Natural killer cell treated with Interleukin-12 subunit alpha and Interleukin-12 subunit beta and Interleukin-15 and Interleukin-18, amount 100 ng/mL, for 72 hours (primary cell): ENCODE data around the gene AKAP10. TPM values are rescaled to one million over a fixed set of nuclear protein-coding genes. Genes with fewer than 3 reads are reported as not detected.
"Not testable (repeated sequence)": the region's sequence is repeated elsewhere in the genome, so short reads cannot be mapped to it uniquely, and the experiment has no call there.

Source experiments
- ATAC-seq, 2 donors: fragments of 150-1000 bp; cut with Tn5 transposase in 1 of 2; sonication (Bioruptor Pico), chemical (Tn5 transposase) in 1 of 2; 2 replicates each; pipeline ENCODE4 v1.10.0; 2021
- DNase-seq: peaks from one replicate; pipeline ENCODE4 v3.0.0; 2022; ENCODE audit warnings: low spot score
- H3K27ac Mint-ChIP-seq, 2 donors: 1 replicate in 1 of 2; 2 replicates in 1 of 2; pipeline ENCODE4 v1.8.0; 2022; ENCODE audit warnings: mixed read lengths in 2 of 2, mild to moderate bottlenecking in 1 of 2, moderate library complexity in 1 of 2
- H3K27me3 Mint-ChIP-seq, 2 donors: 1 replicate in 1 of 2; 2 replicates in 1 of 2; pipeline ENCODE4 v1.8.0; 2022; ENCODE audit warnings: mixed read lengths in 2 of 2
- H3K36me3 Mint-ChIP-seq: one replicate; pipeline ENCODE4 v1.8.0; 2022; ENCODE audit warnings: mixed read lengths
- H3K4me1 Mint-ChIP-seq, 2 donors: 1 replicate in 1 of 2; 2 replicates in 1 of 2; pipeline ENCODE4 v1.8.0; 2022; ENCODE audit warnings: low read depth in 2 of 2, mixed read lengths in 2 of 2, mild to moderate bottlenecking in 1 of 2
- H3K4me3 Mint-ChIP-seq: one replicate; pipeline ENCODE4 v1.8.0; 2022; ENCODE audit warnings: mixed read lengths
- H3K9me3 Mint-ChIP-seq: 2 replicates; pipeline ENCODE4 v1.8.0; 2022; ENCODE audit warnings: mixed read lengths
- total RNA-seq, 2 donors: library from RNA; stranded (reverse); gene quantifications; one replicate each; pipeline ENCODE4 v1.2.3, GENCODE V29; 2022

AKAP10 gene
- total RNA-seq, 2 donors from 2014 or later: 46.0 to 66.7 TPM

DNA sequence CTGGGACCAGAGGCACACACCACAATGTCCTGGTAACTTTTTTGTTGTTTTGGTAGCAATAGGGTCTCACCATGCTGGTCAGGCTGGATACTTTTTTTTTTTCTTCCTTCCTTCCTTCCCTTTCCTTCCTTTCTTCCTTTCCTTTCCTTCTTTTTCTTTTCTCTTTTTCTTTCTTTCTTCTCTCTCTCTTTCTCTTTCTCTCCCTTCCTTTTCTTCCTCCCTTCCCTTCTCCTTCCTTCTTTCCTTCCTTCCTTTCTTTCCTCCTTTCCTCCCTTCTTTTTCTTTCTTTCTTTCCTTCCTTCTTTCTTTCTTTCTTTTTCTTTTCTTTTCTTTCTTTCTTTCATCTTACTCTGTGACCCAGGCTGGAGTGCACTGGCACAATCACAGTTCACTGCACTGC is 91.5 kb downstream of the AKAP10 start:
- DNase-seq: no peak
- Mint-ChIP-seq H3K4me1 (no peaks in the 10 kb centered on the region), H3K4me3 (no peak overlapping the region), H3K27me3 (no peaks in the 10 kb centered on the region), H3K27ac (no peak overlapping the region), H3K9me3 (no peaks in the 10 kb centered on the region), H3K36me3 (no peaks in the 10 kb centered on the region)
- ATAC-seq: no peak

DNA sequence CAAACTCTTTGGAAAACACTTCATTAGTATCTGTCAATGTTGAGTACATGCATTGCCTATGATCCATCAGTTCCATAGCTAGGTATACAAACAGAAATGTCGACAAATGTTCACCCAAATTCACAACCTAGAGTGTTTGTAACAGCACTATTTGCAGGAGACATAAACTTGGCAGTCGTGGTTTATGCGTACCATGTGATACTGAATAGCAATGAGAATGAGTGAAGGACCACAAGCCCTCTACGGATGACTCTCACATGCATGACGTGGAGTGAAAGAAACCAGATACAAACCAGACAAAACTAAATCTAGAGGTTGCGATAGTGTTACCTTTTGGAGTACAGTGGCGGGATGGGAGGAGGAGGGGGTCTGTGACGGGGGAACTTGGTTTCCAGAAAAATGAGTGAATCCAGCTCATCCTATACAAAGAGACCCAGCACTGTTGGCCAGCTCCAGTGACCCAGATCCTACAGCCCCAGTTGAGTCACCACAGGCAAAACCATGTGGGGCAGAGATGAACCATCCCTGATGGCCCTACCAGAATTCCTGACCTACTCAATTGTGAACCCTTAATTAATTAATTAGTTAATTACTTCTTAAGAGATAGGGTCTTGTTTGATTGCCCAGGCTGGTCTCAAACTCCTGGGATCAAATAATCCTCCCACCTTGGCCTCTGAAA is 94.0 kb downstream of the AKAP10 start:
- H3K4me1 Mint-ChIP-seq: no peaks in the 10 kb centered on the region
- ATAC-seq: peak; percentile 53 to 78
- H3K27me3 Mint-ChIP-seq: no peaks in the 10 kb centered on the region
- no peak overlapping the region for H3K4me3 Mint-ChIP-seq
- no peaks in the 10 kb centered on the region for H3K36me3 Mint-ChIP-seq
- H3K27ac Mint-ChIP-seq: no peak overlapping the region
- no peaks in the 10 kb centered on the region for H3K9me3 Mint-ChIP-seq
- DNase-seq: no peak

DNA sequence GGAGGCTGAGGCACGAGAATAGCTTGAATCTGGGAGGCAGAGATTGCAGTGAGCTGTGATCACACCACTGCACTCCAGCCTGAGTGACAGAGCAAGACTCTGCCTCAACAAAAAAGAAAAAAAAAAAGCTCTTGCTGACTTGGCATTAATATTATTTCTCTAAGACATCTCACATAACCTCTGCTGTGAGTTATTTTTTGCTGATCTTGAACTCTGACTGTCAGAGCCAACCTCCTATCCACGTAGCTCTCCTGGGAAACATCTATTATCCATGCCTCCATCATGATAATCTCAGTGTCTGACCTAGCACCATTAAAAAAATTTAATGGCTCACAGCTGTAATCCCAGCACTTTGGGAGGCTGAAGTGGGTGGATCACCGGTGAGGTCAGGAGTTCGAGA is 97.2 kb downstream of the AKAP10 start:
- H3K27me3 Mint-ChIP-seq: no peaks in the 10 kb centered on the region
- H3K27ac Mint-ChIP-seq: no peak overlapping the region
- ATAC-seq (no peak), DNase-seq (no peak)
- peaks cover 18 to 21% of the 10 kb centered on the region in 2 donors for H3K4me1 Mint-ChIP-seq
- H3K9me3 Mint-ChIP-seq: no peaks in the 10 kb centered on the region
- no peaks in the 10 kb centered on the region for H3K36me3 Mint-ChIP-seq
- H3K4me3 Mint-ChIP-seq: no peak overlapping the region

DNA sequence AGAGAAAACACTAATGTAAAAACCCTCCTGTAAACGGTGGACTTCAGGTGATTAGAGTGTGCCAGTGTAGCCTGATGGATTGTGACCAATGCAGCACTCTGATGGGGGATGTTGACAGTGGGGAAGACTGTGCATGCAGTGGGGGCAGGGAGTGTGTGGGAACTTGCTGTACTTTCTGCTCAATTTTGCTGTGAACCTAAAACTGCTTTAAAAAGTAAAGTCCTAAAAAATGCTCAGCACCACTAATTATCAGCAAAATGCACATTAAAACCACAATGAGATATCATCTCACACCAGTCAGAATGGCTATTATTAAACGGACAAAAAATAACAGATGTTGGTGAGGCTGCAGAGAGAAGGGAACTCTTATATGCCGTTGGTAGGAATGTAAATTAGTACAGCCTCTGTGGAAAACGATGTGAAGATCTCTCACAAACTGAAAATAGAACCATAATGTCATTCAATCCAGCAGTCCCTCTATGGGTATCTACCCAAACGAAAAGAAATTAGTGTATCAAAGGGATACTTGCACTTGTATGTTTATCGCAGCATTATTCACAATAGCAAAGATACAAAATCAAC is 100.2 kb downstream of the AKAP10 start:
- no peak overlapping the region for H3K27ac Mint-ChIP-seq
- H3K9me3 Mint-ChIP-seq: no peaks in the 10 kb centered on the region
- DNase-seq (no peak), ATAC-seq (no peak)
- no peaks in the 10 kb centered on the region for H3K27me3 Mint-ChIP-seq
- H3K4me1 Mint-ChIP-seq: peaks cover 18 to 21% of the 10 kb centered on the region in 2 donors
- no peak overlapping the region for H3K4me3 Mint-ChIP-seq
- H3K36me3 Mint-ChIP-seq: no peaks in the 10 kb centered on the region

DNA sequence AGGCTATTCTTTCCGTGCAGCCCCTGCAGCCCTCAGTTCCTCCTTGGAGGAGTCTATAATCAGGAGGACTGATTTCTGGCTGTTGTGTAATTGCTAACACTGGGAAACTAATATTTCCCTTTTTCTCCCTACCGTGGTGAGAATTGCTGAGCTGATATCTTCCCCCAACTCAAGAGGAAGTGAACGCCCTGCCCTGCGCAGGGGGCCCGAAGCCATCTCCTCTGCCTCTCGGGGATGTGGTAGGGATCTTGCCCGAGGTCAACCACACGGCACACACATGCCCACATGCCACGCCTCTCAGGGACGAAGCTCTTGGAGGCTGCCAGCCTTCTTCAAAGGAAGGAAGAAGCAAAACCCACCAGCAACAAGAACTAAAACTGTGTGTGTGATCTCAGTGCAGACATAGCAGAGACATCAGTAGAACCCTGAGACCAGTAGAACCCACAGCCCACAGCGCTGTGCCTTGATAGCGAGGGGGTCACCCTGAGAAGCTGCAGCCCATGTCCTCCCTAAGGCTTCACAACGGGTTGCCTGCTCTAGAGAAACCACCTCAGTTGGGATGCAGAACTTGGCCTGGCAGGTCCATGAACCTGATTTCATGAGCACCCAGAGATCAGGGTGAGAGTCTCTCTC is 101.0 kb downstream of the AKAP10 start:
- no peaks in the 10 kb centered on the region for H3K27me3 Mint-ChIP-seq
- no peak overlapping the region for H3K27ac Mint-ChIP-seq
- peaks cover 18 to 21% of the 10 kb centered on the region in 2 donors for H3K4me1 Mint-ChIP-seq
- no peaks in the 10 kb centered on the region for H3K36me3 Mint-ChIP-seq
- no peaks in the 10 kb centered on the region for H3K9me3 Mint-ChIP-seq
- DNase-seq (no peak), ATAC-seq (peak; percentile 71 to 80)
- peak overlapping the region; percentile 26 for H3K4me3 Mint-ChIP-seq

DNA sequence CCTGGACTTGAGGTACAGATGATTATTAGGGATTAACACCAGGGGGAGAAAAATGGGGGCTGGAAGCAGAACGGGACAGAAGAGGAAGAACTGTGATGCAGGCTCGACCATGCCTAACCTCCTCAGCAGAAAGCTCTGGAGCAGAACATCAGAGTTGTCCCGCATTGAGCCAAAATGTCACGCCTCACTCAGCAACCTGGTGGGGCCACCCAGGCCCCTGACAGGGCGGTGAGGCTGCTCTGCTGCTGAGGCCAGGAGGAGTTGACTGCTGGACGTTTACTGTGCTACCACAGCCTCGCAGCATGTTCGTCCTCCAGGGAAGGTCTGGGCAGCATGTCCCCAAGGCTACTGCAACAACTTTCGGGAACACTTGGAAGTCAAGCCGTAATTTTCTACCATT is 103.4 kb downstream of the AKAP10 start:
- Mint-ChIP-seq H3K4me3 (no peak overlapping the region), H3K27ac (no peak overlapping the region), H3K4me1 (peaks cover 18 to 21% of the 10 kb centered on the region in 2 donors), H3K36me3 (no peaks in the 10 kb centered on the region), H3K27me3 (no peaks in the 10 kb centered on the region), H3K9me3 (no peaks in the 10 kb centered on the region)
- no peak for ATAC-seq
- DNase-seq: no peak

DNA sequence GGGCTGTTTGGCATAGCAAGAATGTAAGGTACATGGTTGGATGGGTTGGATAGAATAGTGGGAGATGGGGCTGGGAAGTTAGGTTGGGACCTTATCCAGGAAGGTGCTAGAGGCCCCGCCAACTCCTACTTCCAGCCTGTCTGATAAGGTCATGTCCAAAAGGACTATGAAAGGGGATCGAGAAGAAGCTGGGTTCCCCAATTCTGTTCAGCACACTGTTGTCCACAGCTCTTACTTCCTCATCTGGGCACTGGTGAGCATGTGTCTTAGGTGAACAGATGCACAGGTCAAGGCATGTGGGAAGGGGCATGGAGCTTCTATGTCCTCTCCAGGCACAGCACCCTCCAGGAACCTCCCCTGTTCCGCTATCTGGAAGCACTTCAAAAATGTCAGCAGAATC is 104.3 kb downstream of the AKAP10 start:
- Mint-ChIP-seq H3K9me3 (no peaks in the 10 kb centered on the region), H3K27me3 (no peaks in the 10 kb centered on the region), H3K4me3 (no peak overlapping the region), H3K27ac (no peak overlapping the region), H3K36me3 (no peaks in the 10 kb centered on the region), H3K4me1 (peaks cover 18 to 23% of the 10 kb centered on the region in 2 donors)
- no peak for DNase-seq
- ATAC-seq: no peak

DNA sequence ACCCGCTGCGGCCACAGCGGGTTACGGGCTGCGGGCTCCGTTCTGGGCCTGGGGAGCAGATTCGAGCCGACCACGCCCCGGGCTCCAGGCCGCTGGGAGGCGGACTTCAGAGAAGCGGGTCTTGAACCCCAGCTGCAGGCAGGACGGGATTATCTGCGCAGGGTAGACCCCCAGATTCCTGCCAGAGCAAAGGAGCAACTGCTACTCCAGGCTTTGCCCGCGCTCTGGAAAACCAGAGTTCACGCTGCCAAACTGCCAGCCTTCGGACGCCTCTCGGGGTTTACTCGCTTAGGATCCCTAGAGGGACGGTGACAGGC is 109.6 kb downstream of the AKAP10 start:
- Mint-ChIP-seq H3K27ac (no peak overlapping the region), H3K27me3 (no peaks in the 10 kb centered on the region), H3K36me3 (no peaks in the 10 kb centered on the region), H3K4me3 (peak overlapping the region; percentile 58), H3K4me1 (peaks cover 0 to 7% of the 10 kb centered on the region in 2 donors), H3K9me3 (no peaks in the 10 kb centered on the region)
- ATAC-seq: no peak
- DNase-seq: no peak

DNA sequence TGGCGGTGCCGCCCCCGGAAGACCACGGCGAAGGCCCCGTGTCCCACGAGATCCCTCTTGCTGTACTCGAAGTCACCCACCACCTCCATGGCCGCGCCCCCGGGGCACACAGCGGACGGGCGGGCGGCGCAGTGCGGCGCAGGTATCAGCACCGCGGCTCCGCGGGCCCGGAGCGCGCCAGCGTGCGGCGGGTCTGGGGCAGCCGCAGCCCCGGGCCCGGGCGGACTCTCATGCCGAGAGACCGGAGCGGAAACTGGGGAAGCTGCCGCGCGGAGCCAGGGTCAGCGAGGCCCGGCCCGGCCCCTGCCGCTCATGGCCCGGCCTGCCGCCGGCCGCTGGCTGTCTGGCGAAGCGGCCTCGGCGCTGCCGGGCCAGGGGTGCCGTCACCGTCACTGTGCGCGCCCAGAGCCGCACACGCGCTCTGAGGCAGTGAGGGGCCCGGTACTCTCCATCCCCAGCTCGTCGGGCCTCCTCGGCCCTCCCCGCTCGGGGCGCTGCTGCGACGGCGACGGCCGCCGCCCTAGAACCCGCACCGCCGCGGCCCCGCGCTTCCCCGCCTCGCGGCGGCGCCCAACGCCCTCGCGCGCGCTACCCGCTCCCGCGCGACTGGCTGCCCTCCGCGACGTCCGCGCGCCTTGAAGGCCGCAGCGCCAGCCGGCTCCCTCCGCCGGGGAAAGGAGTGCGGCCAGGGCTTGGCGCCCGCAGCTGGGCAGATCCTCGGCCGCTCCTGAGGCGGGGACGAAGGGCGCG is 110.1 kb downstream of the AKAP10 start, which contains the start of gene ULK2:
Gene ULK2, minus strand, starts transcription at position 608 of the 750 bp plus-strand sequence. Its CDS starts 519 bp downstream, at position 89.
- peaks cover 0 to 7% of the 10 kb centered on the region in 2 donors for H3K4me1 Mint-ChIP-seq
- no peaks in the 10 kb centered on the region for H3K36me3 Mint-ChIP-seq
- H3K27ac Mint-ChIP-seq: no peak within 1 kb of the TSS
- no peaks in the 10 kb centered on the region for H3K27me3 Mint-ChIP-seq
- DNase-seq: peak; percentile 65
- H3K9me3 Mint-ChIP-seq: no peaks in the 10 kb centered on the region
- peak within 1 kb of the TSS; percentile 81 for H3K4me3 Mint-ChIP-seq
- ATAC-seq: peak; percentile 87 to 88

DNA sequence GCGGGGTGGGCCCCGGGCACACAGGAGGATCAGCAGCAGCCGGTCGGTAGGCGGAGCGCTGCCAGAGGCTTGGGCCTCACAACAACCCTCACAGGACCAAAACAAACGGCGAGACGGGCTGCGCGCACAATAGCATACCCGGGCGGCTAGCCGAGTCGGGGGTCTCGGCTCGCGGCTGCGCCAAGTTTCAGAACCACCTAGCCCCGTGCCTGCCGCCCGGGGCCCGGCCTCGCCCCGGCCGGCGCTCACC is 110.6 kb downstream of the AKAP10 start:
- no peaks in the 10 kb centered on the region for H3K27me3 Mint-ChIP-seq

DNA sequence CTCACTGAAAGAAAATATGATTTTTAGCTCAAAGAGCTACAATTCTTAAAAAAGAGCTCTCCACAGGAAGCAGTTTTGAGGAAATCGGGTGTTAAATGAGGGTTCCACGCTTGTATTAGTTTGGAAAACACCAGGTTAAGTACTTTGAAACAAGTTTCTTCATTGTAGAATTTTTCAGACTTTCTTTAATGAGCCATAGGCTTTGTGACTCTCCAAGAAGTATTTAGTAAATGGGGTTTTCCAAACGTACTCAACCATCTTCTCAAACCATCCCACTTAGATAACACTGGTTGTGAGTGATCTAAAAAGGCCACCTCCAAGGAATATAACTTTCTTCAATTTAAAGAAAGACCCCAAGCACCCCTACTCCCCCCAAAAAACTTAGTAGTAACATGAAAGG is 112.6 kb downstream of the AKAP10 start:
- no peak for DNase-seq
- Mint-ChIP-seq H3K36me3 (no peaks in the 10 kb centered on the region), H3K27ac (no peak overlapping the region), H3K27me3 (no peaks in the 10 kb centered on the region), H3K9me3 (no peaks in the 10 kb centered on the region), H3K4me1 (peaks cover 0 to 7% of the 10 kb centered on the region in 2 donors), H3K4me3 (no peak overlapping the region)
- no peak for ATAC-seq

More for the DNA sequence above, 110.6 kb downstream of the AKAP10 start:
- ATAC-seq (peak; percentile 68 to 71), DNase-seq (peak; percentile 66)
- H3K36me3 Mint-ChIP-seq: no peaks in the 10 kb centered on the region
- peak overlapping the region; percentile 81 for H3K4me3 Mint-ChIP-seq
- H3K4me1 Mint-ChIP-seq: peaks cover 0 to 7% of the 10 kb centered on the region in 2 donors
- H3K27ac Mint-ChIP-seq: no peak overlapping the region
- H3K9me3 Mint-ChIP-seq: no peaks in the 10 kb centered on the region

DNA sequence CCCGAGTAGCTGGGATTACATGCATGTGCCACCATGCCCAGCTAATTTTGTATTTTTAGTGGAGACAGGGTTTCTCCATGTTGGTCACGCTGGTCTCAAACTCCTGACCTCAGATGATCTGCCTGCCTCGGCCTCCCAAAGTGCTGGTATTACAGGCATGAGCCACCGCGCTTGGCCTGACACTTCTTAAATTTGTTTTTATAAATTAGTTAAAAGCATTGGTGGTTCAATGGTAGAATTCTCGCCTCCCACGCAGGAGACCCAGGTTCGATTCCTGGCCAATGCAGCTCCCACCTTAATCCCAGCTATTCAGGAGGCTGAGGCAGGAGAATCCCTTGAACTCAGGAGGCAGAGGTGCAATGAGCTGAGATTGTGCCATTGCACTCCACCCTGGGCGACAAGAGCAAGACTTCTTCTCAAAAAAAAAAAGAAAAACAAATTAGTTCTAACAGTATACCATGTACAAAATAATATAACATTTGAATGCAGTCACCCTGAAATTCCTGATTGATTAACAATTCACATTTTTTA is 116.9 kb downstream of the AKAP10 start:
- not testable (repeated sequence) for H3K27me3 Mint-ChIP-seq, ATAC-seq

DNA sequence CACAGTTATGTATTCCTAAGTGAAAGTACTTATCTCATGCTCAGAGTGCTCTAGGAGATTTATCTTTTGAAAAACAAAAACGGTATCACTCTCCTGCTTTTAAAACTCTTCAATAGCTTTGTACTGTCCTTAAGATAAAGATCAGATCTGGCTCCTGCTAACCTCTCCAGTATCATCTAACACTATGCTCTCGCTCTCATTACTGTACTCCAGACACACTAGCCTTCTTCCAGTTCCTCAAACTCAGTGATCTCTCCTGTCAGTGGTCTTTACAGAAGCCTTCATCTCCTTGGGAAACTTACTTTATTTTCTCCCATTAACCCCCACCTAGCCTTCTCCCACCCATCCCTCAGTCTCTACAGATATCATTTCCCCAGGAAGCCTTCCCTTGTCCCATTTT is 120.0 kb downstream of the AKAP10 start:
- no peak for DNase-seq
- H3K36me3 Mint-ChIP-seq: no peaks in the 10 kb centered on the region
- no peak overlapping the region for H3K27ac Mint-ChIP-seq
- no peak for ATAC-seq
- H3K9me3 Mint-ChIP-seq: no peaks in the 10 kb centered on the region
- H3K4me1 Mint-ChIP-seq: no peaks in the 10 kb centered on the region
- H3K4me3 Mint-ChIP-seq: no peak overlapping the region
- no peaks in the 10 kb centered on the region for H3K27me3 Mint-ChIP-seq

More for the DNA sequence above, 116.9 kb downstream of the AKAP10 start:
- DNase-seq, H3K4me3 Mint-ChIP-seq, H3K27ac Mint-ChIP-seq, H3K4me1 Mint-ChIP-seq, H3K9me3 Mint-ChIP-seq, H3K36me3 Mint-ChIP-seq: not testable (repeated sequence)
